Naive thymus-derived CD8-positive, alpha-beta T cell (primary cell): ENCODE results near the gene NHS. TPM values are rescaled to one million over a fixed set of nuclear protein-coding genes. Genes with fewer than 3 reads are reported as not detected.

ENCODE experiments used
- ATAC-seq, 2 donors: fragments of 150-1000 bp; cut with Tn5 transposase in 1 of 2; sonication (Bioruptor Pico), chemical (Tn5 transposase) in 1 of 2; 1 replicate in 1 of 2; 2 replicates in 1 of 2; pipeline ENCODE4 v1.10.0; 2021; ENCODE audit warnings: mild to moderate bottlenecking in 2 of 2, moderate library complexity in 2 of 2
- POLR2A ChIA-PET: fragments of 350-600 bp; sonication (Branson Sonifier 250); formaldehyde crosslinking; loops from one replicate; lab custom pipeline; 2021; ENCODE audit warnings: antibody characterized with exemption; lab: Charles Lee
- DNase-seq, 10 donors: peaks; one replicate each; pipeline versions ENCODE4 v3.0.0 to v3.0.0-alpha.2; 2020 to 2022
- H3K27ac Mint-ChIP-seq, 10 donors: one replicate each; pipeline ENCODE4 v1.8.0; 2020 to 2022; ENCODE audit warnings: mild to moderate bottlenecking in 10 of 10, mixed read lengths in 10 of 10, moderate library complexity in 4 of 10, inconsistent platforms in 1 of 10
- H3K27me3 Mint-ChIP-seq, 5 donors: one replicate each; pipeline ENCODE4 v1.8.0; 2021 to 2022; ENCODE audit warnings: mixed read lengths in 5 of 5
- H3K36me3 Mint-ChIP-seq, 3 donors: one replicate each; pipeline ENCODE4 v1.8.0; 2020 to 2022; ENCODE audit warnings: mixed read lengths in 3 of 3, mild to moderate bottlenecking in 2 of 3, inconsistent platforms in 1 of 3
- H3K4me1 Mint-ChIP-seq, 4 donors: one replicate each; pipeline ENCODE4 v1.8.0; 2021 to 2022; ENCODE audit warnings: mixed read lengths in 4 of 4
- H3K4me3 Mint-ChIP-seq, 10 donors: one replicate each; pipeline ENCODE4 v1.8.0; 2020 to 2022; ENCODE audit warnings: mild to moderate bottlenecking in 10 of 10, mixed read lengths in 10 of 10, moderate library complexity in 6 of 10, inconsistent platforms in 1 of 10
- H3K9me3 Mint-ChIP-seq, 9 donors: one replicate each; pipeline ENCODE4 v1.8.0; 2020 to 2022; ENCODE audit warnings: mixed read lengths in 9 of 9, mild to moderate bottlenecking in 3 of 9, inconsistent platforms in 1 of 9, moderate library complexity in 1 of 9
- polyA plus RNA-seq, 3 donors: library from polyadenylated mRNA; unstranded; fragments of 300-500 nt; fragmentation: Illumina TruSeq; gene quantifications; one replicate each; pipeline ENCODE4 v1.2.3, GENCODE V29; 2021
- total RNA-seq, 8 experiments: library from RNA in 2 of 8; stranded (reverse) in 2 of 8; gene quantifications; one replicate each; pipeline ENCODE4 v1.2.3 and lab custom pipeline; 2021 to 2026

The NHS gene
- not detected for total RNA-seq
- 1 to 10 TPM in 1 of 3 donors, not detected in 2; 1.0 TPM for polyA plus RNA-seq
- total RNA-seq (lab: John Stamatoyannopoulos, UW), result 0 to 35.1 (median 1.1) reads per million in 6 experiments

- Mint-ChIP-seq H3K9me3 (peaks cover 0 to 11% (median 0%) of the 10 kb centered on the region in 9 donors), H3K36me3 (peaks cover 0 to 2% (median 1%) of the 10 kb centered on the region in 3 donors), H3K4me1 (no peaks in the 10 kb centered on the region), H3K27me3 (peaks cover 8 to 35% (median 16%) of the 10 kb centered on the region in 5 donors), H3K4me3 (peak within 1 kb of the TSS in 1 of 10 donors; percentile 7), H3K27ac (no peak within 1 kb of the TSS)
- ATAC-seq (no peak), DNase-seq (no peak)
- POLR2A ChIA-PET, result no interaction called here
These were observed at the start of gene NHS for GRCh38 chrX:17374619-17375366. Gene NHS (plus strand): TSS chrX:17375200. CDS start chrX:17375758, 558 bp downstream.

GRCh38 chrX:17328837-17329236, 46.2 kb upstream of the NHS start:
- H3K9me3 Mint-ChIP-seq, result peaks cover 0 to 5% (median 0%) of the 10 kb centered on the region in 9 donors
- POLR2A ChIA-PET, result no interaction called here
- H3K4me3 Mint-ChIP-seq, result no peak overlapping the region
- DNase-seq, result no peak
- H3K27me3 Mint-ChIP-seq, result peaks cover 0 to 13% (median 2%) of the 10 kb centered on the region in 5 donors
- H3K36me3 Mint-ChIP-seq, result no peaks in the 10 kb centered on the region
- no peak for ATAC-seq
- peak overlapping the region in 1 of 10 donors; percentile 70 for H3K27ac Mint-ChIP-seq
- H3K4me1 Mint-ChIP-seq, result no peaks in the 10 kb centered on the region

GRCh38 chrX:17336377-17336776, 38.6 kb upstream of the NHS start:
- Mint-ChIP-seq H3K36me3 (no peaks in the 10 kb centered on the region), H3K27ac (no peak overlapping the region), H3K27me3 (peaks cover 0 to 3% (median 0%) of the 10 kb centered on the region in 5 donors), H3K4me1 (no peaks in the 10 kb centered on the region), H3K9me3 (peaks cover 0 to 9% (median 0%) of the 10 kb centered on the region in 9 donors), H3K4me3 (no peak overlapping the region)
- POLR2A ChIA-PET, result no interaction called here
- ATAC-seq (no peak), DNase-seq (no peak)

GRCh38 chrX:17355976-17356375, 19.0 kb upstream of the NHS start:
- peaks cover 0 to 5% (median 0%) of the 10 kb centered on the region in 3 donors for H3K36me3 Mint-ChIP-seq
- H3K27ac Mint-ChIP-seq, result no peak overlapping the region
- peaks cover 0 to 20% (median 3%) of the 10 kb centered on the region in 9 donors for H3K9me3 Mint-ChIP-seq
- POLR2A ChIA-PET, result no interaction called here
- no peak overlapping the region for H3K4me3 Mint-ChIP-seq
- ATAC-seq (no peak), DNase-seq (no peak)
- peaks cover 0 to 8% (median 0%) of the 10 kb centered on the region in 5 donors for H3K27me3 Mint-ChIP-seq
- H3K4me1 Mint-ChIP-seq, result no peaks in the 10 kb centered on the region

- Mint-ChIP-seq H3K9me3 (peaks cover 0 to 3% (median 0%) of the 10 kb centered on the region in 9 donors), H3K27me3 (peaks cover 0 to 14% (median 1%) of the 10 kb centered on the region in 5 donors), H3K4me1 (no peaks in the 10 kb centered on the region), H3K27ac (no peak overlapping the region), H3K4me3 (no peak overlapping the region), H3K36me3 (no peaks in the 10 kb centered on the region)
- no peak for DNase-seq
- POLR2A ChIA-PET, result no interaction called here
- no peak for ATAC-seq
These were observed 15.5 kb upstream of the NHS start for GRCh38 chrX:17359500-17359899.

GRCh38 chrX:17361620-17362019, 13.4 kb upstream of the NHS start:
- Mint-ChIP-seq H3K36me3 (no peaks in the 10 kb centered on the region), H3K4me3 (no peak overlapping the region), H3K9me3 (peaks cover 0 to 2% (median 0%) of the 10 kb centered on the region in 9 donors), H3K27me3 (peaks cover 0 to 17% (median 1%) of the 10 kb centered on the region in 5 donors), H3K4me1 (no peaks in the 10 kb centered on the region), H3K27ac (no peak overlapping the region)
- DNase-seq (no peak), ATAC-seq (no peak)
- POLR2A ChIA-PET, result no interaction called here

- no peak for ATAC-seq
- Mint-ChIP-seq H3K27ac (no peak overlapping the region), H3K36me3 (no peaks in the 10 kb centered on the region), H3K27me3 (peaks cover 1 to 6% (median 2%) of the 10 kb centered on the region in 5 donors), H3K4me1 (no peaks in the 10 kb centered on the region), H3K9me3 (peaks cover 0 to 2% (median 0%) of the 10 kb centered on the region in 9 donors), H3K4me3 (no peak overlapping the region)
- POLR2A ChIA-PET, result no interaction called here
- no peak for DNase-seq
These were observed 7.0 kb upstream of the NHS start for GRCh38 chrX:17368002-17368401.

GRCh38 chrX:17369309-17369708, 5.7 kb upstream of the NHS start:
- peaks cover 2 to 8% (median 4%) of the 10 kb centered on the region in 5 donors for H3K27me3 Mint-ChIP-seq
- H3K9me3 Mint-ChIP-seq, result peaks cover 0 to 3% (median 0%) of the 10 kb centered on the region in 9 donors
- POLR2A ChIA-PET, result no interaction called here

GRCh38 chrX:17370191-17370590, 4.8 kb upstream of the NHS start:
- POLR2A ChIA-PET, result no interaction called here
- no peaks in the 10 kb centered on the region for H3K4me1 Mint-ChIP-seq
- no peak for DNase-seq
- H3K27me3 Mint-ChIP-seq, result peaks cover 2 to 9% (median 4%) of the 10 kb centered on the region in 5 donors
- H3K9me3 Mint-ChIP-seq, result peaks cover 0 to 6% (median 0%) of the 10 kb centered on the region in 9 donors
- ATAC-seq, result no peak
- no peak overlapping the region for H3K27ac Mint-ChIP-seq
- H3K36me3 Mint-ChIP-seq, result no peaks in the 10 kb centered on the region
- no peak overlapping the region for H3K4me3 Mint-ChIP-seq

More at GRCh38 chrX:17369309-17369708, 5.7 kb upstream of the NHS start:
- H3K27ac Mint-ChIP-seq, result no peak overlapping the region
- no peaks in the 10 kb centered on the region for H3K36me3 Mint-ChIP-seq
- no peak for DNase-seq
- no peaks in the 10 kb centered on the region for H3K4me1 Mint-ChIP-seq
- H3K4me3 Mint-ChIP-seq, result no peak overlapping the region
- ATAC-seq, result no peak

GRCh38 chrX:17372052-17372451, 2.9 kb upstream of the NHS start:
- Mint-ChIP-seq H3K36me3 (no peaks in the 10 kb centered on the region), H3K9me3 (peaks cover 0 to 6% (median 0%) of the 10 kb centered on the region in 9 donors), H3K4me3 (no peak overlapping the region), H3K27ac (no peak overlapping the region), H3K4me1 (no peaks in the 10 kb centered on the region), H3K27me3 (peaks cover 0 to 11% (median 3%) of the 10 kb centered on the region in 5 donors)
- POLR2A ChIA-PET, result no interaction called here
- no peak for ATAC-seq
- DNase-seq, result no peak

GRCh38 chrX:17373337-17373736, 1.7 kb upstream of the NHS start:
- Mint-ChIP-seq H3K4me1 (no peaks in the 10 kb centered on the region), H3K27ac (no peak overlapping the region), H3K36me3 (no peaks in the 10 kb centered on the region), H3K4me3 (no peak overlapping the region), H3K9me3 (peaks cover 0 to 10% (median 0%) of the 10 kb centered on the region in 9 donors), H3K27me3 (peaks cover 1 to 21% (median 11%) of the 10 kb centered on the region in 5 donors)
- POLR2A ChIA-PET, result no interaction called here
- DNase-seq (no peak), ATAC-seq (no peak)

GRCh38 chrX:17375367-17375636, 302 bp downstream of the NHS start:
- DNase-seq (no peak), ATAC-seq (no peak)
- Mint-ChIP-seq H3K27me3 (peaks cover 11 to 41% (median 20%) of the 10 kb centered on the region in 5 donors), H3K27ac (no peak overlapping the region), H3K9me3 (peaks cover 0 to 16% (median 3%) of the 10 kb centered on the region in 9 donors), H3K4me3 (no peak overlapping the region), H3K4me1 (no peaks in the 10 kb centered on the region), H3K36me3 (peaks cover 0 to 4% (median 2%) of the 10 kb centered on the region in 3 donors)
- POLR2A ChIA-PET, result no interaction called here

GRCh38 chrX:17375637-17376430, 834 bp downstream of the NHS start:
- peaks cover 0 to 20% (median 3%) of the 10 kb centered on the region in 9 donors for H3K9me3 Mint-ChIP-seq
- no peak for DNase-seq
- H3K4me1 Mint-ChIP-seq, result no peaks in the 10 kb centered on the region
- POLR2A ChIA-PET, result no interaction called here
- no peak for ATAC-seq
- peaks cover 11 to 46% (median 23%) of the 10 kb centered on the region in 5 donors for H3K27me3 Mint-ChIP-seq
- no peak overlapping the region for H3K27ac Mint-ChIP-seq
- peak overlapping the region in 1 of 10 donors; percentile 21 for H3K4me3 Mint-ChIP-seq
- H3K36me3 Mint-ChIP-seq, result peaks cover 0 to 8% (median 2%) of the 10 kb centered on the region in 3 donors
